ENCODE results near the gene APH1B.

APH1B gene

GRCh38 chr15:63357731-63358130 lies 80.3 kb downstream of the APH1B start:
- DNase-seq: no peak

- no peak for DNase-seq
These were observed 81.0 kb downstream of the APH1B start for GRCh38 chr15:63358241-63359029.
